IMR-90 (cell line): Measurements from ENCODE around the gene SMARCA2. TPM values are rescaled to one million over a fixed set of nuclear protein-coding genes. Genes with fewer than 3 reads are reported as not detected.

Experiments
- ATAC-seq: fragments of 200-7000 bp; cut with Tn5 transposase; 2 replicates; pipeline ENCODE4 v1.9.1; 2020; ENCODE audit warnings: low read depth, mild to moderate bottlenecking, moderate library complexity
- BruUV-seq: library from RNA; stranded (reverse); fragments of 400-500 nt; replicated peaks from 2 replicates; lab custom pipeline; 2021; lab: Mats Ljungman, UMichigan
- CTCF ChIA-PET: fragments of 300-600 bp; formaldehyde crosslinking; extraction: SDS; loops from one replicate; lab custom pipeline; 2021; ENCODE audit warnings: antibody characterized with exemption; lab: Yijun Ruan, JAX
- POLR2A ChIA-PET: fragments of 300-600 bp; sonication (Branson Sonifier 250); formaldehyde crosslinking; loops from one replicate; lab custom pipeline; 2022; ENCODE audit warnings: antibody characterized with exemption; ENCODE audit not compliant: unreplicated experiment; lab: Charles Lee
- DNase-seq: peaks from one replicate; pipeline ENCODE4 v3.0.0; 2013
- H2AFZ ChIP-seq: replicated peaks from 2 replicates; pipeline ENCODE3; 2013; ENCODE audit warnings: low read length, mild to moderate bottlenecking; ENCODE audit not compliant: poor library complexity
- H2AK5ac ChIP-seq: 2 replicates; pipeline ENCODE4 v1.6.1; 2013; ENCODE audit warnings: low read depth, low read length, inconsistent platforms
- H2AK9ac ChIP-seq: replicated peaks from 2 replicates; pipeline ENCODE3; 2013; ENCODE audit warnings: mild to moderate bottlenecking, low read depth, low read length, moderate library complexity; ENCODE audit not compliant: poor library complexity
- H2BK120ac ChIP-seq: 2 replicates; pipeline ENCODE4 v1.6.1; 2013; ENCODE audit warnings: low read depth, low read length, inconsistent platforms
- H2BK15ac ChIP-seq: 3 replicates; pipeline ENCODE4 v1.6.1; 2013; ENCODE audit warnings: low read depth, low read length, inconsistent platforms
- H2BK20ac ChIP-seq: 2 replicates; pipeline ENCODE4 v1.6.1; 2013; ENCODE audit warnings: low read depth, mild to moderate bottlenecking, inconsistent platforms, low read length, moderate library complexity
- H2BK5ac ChIP-seq: 2 replicates; pipeline ENCODE4 v1.6.1; 2013; ENCODE audit warnings: mild to moderate bottlenecking, low read depth, low read length, inconsistent platforms; ENCODE audit not compliant: poor library complexity, severe bottlenecking
- H3K14ac ChIP-seq: replicated peaks from 2 replicates; pipeline ENCODE4 v1.6.1; 2013; ENCODE audit warnings: low read depth, low read length, inconsistent platforms
- H3K18ac ChIP-seq: 2 replicates; pipeline ENCODE4 v1.6.1; 2013; ENCODE audit warnings: low read depth, low read length, control low read depth
- H3K23ac ChIP-seq: 2 replicates; pipeline ENCODE4 v1.6.1; 2013; ENCODE audit warnings: low read depth, low read length, inconsistent platforms
- H3K27ac ChIP-seq: 2 replicates; pipeline ENCODE4 v1.5.1; 2013; ENCODE audit warnings: mild to moderate bottlenecking, control low read depth, low read length; ENCODE audit not compliant: insufficient read depth
- H3K27me3 ChIP-seq: 2 replicates; pipeline ENCODE4 v1.6.1; 2013; ENCODE audit warnings: low read length; ENCODE audit not compliant: control insufficient read depth, insufficient read depth
- H3K36me3 ChIP-seq: 2 replicates; pipeline ENCODE4 v1.6.1; 2013; ENCODE audit warnings: low read length, mixed read lengths; ENCODE audit not compliant: control insufficient read depth, insufficient read depth
- H3K4ac ChIP-seq: 2 replicates; pipeline ENCODE4 v1.6.1; 2013; ENCODE audit warnings: low read depth, low read length, inconsistent platforms
- H3K4me1 ChIP-seq: 2 replicates; pipeline ENCODE4 v1.6.1; 2013; ENCODE audit warnings: low read length, mixed read lengths; ENCODE audit not compliant: control insufficient read depth, insufficient read depth
- H3K4me2 ChIP-seq: 2 replicates; pipeline ENCODE4 v1.6.1; 2013; ENCODE audit warnings: low read depth, mild to moderate bottlenecking, control low read depth, low read length, moderate library complexity
- H3K4me3 ChIP-seq: 2 replicates; pipeline ENCODE4 v1.5.1; 2013; ENCODE audit warnings: low read depth, mild to moderate bottlenecking, control low read depth, low read length, moderate library complexity; ENCODE audit not compliant: insufficient read depth
- H3K56ac ChIP-seq: 2 replicates; pipeline ENCODE4 v1.6.1; 2013; ENCODE audit warnings: low read length, inconsistent platforms; ENCODE audit not compliant: insufficient read depth; ENCODE audit errors: extremely low read depth
- H3K79me1 ChIP-seq, 2 experiments: 2 replicates each; pipeline ENCODE4 v1.6.1; 2013; ENCODE audit warnings: low read length in 2 of 2, inconsistent platforms in 1 of 2, low read depth in 1 of 2
- H3K9ac ChIP-seq: 2 replicates; pipeline ENCODE4 v1.6.1; 2013; ENCODE audit warnings: low read depth, low read length, control low read depth
- H3K9me1 ChIP-seq: 2 replicates; pipeline ENCODE4 v1.6.1; 2013; ENCODE audit warnings: low read length, inconsistent platforms; ENCODE audit not compliant: insufficient read depth
- H3K9me3 ChIP-seq: 2 replicates; pipeline ENCODE4 v1.6.1; 2013; ENCODE audit warnings: low read length; ENCODE audit not compliant: control insufficient read depth, insufficient read depth
- H4K20me1 ChIP-seq: 2 replicates; pipeline ENCODE4 v1.6.1; 2013; ENCODE audit warnings: low read length, inconsistent platforms; ENCODE audit not compliant: insufficient read depth
- H4K5ac ChIP-seq: 2 replicates; pipeline ENCODE4 v1.6.1; 2013; ENCODE audit warnings: mild to moderate bottlenecking, low read depth, low read length, control low read depth
- H4K8ac ChIP-seq, 2 experiments: 2 replicates each; pipeline ENCODE4 v1.6.1; 2013; ENCODE audit warnings: low read depth in 2 of 2, low read length in 2 of 2, control low read depth in 1 of 2, inconsistent platforms in 1 of 2
- H4K91ac ChIP-seq: 2 replicates; pipeline ENCODE4 v1.6.1; 2013; ENCODE audit warnings: low read depth, low read length, inconsistent platforms; ENCODE audit not compliant: insufficient read depth
- BHLHE40 ChIP-seq: fragments of 150-350 bp; IDR thresholded peaks from 2 replicates; pipeline ENCODE4 v1.6.1; 2016; ENCODE audit warnings: mild to moderate bottlenecking, low read depth, low read length
- CHD1 ChIP-seq: IDR thresholded peaks from 2 replicates; pipeline ENCODE4 v1.6.1; 2012; ENCODE audit warnings: low read depth, low read length, improper control_type of control experiment
- CTCF ChIP-seq: conservative IDR thresholded peaks from 2 replicates; pipeline ENCODE4 v1.5.1; 2012; ENCODE audit warnings: mild to moderate bottlenecking, low read depth, low read length, improper control_type of control experiment
- ELK1 ChIP-seq: fragments of 150-350 bp; IDR thresholded peaks from 2 replicates; pipeline ENCODE4 v1.6.1; 2016; ENCODE audit warnings: low read depth, mild to moderate bottlenecking, low read length, moderate library complexity, borderline replicate concordance
- FOS ChIP-seq: fragments of 150-350 bp; IDR thresholded peaks from 2 replicates; pipeline ENCODE4 v1.6.1; 2016; ENCODE audit warnings: low read depth, low read length
- MAFK ChIP-seq: IDR thresholded peaks from 2 replicates; pipeline ENCODE4 v1.6.1; 2012; ENCODE audit warnings: low read depth, low read length, improper control_type of control experiment
- MAZ ChIP-seq: IDR thresholded peaks from 2 replicates; pipeline ENCODE4 v1.6.1; 2012; ENCODE audit warnings: low read depth, mild to moderate bottlenecking, low read length, improper control_type of control experiment, moderate library complexity, borderline replicate concordance
- MXI1 ChIP-seq: IDR thresholded peaks from 2 replicates; pipeline ENCODE4 v1.6.1; 2012; ENCODE audit warnings: low read depth, mild to moderate bottlenecking, low read length, moderate library complexity, borderline replicate concordance
- NFE2L2 ChIP-seq: fragments of 150-350 bp; IDR thresholded peaks from 2 replicates; pipeline ENCODE4 v1.6.1; 2016; ENCODE audit warnings: low read depth, mild to moderate bottlenecking, low read length
- POLR2A ChIP-seq: IDR thresholded peaks from 2 replicates; pipeline ENCODE4 v1.6.1; 2012; ENCODE audit warnings: mild to moderate bottlenecking, low read depth, low read length
- RAD21 ChIP-seq: IDR thresholded peaks from 2 replicates; pipeline ENCODE4 v1.6.1; 2012; ENCODE audit warnings: low read length, improper control_type of control experiment
- RCOR1 ChIP-seq: IDR thresholded peaks from 2 replicates; pipeline ENCODE4 v1.6.1; 2012; ENCODE audit warnings: mild to moderate bottlenecking, low read length, improper control_type of control experiment; ENCODE audit not compliant: insufficient replicate concordance
- RFX5 ChIP-seq: IDR thresholded peaks from 2 replicates; pipeline ENCODE4 v1.8.0; 2012; ENCODE audit warnings: low read depth, mild to moderate bottlenecking, low read length, moderate library complexity
- SMC3 ChIP-seq: fragments of 150-350 bp; IDR thresholded peaks from 2 replicates; pipeline ENCODE4 v1.6.1; 2016; ENCODE audit warnings: low read depth, mild to moderate bottlenecking, antibody characterized with exemption, low read length, moderate library complexity
- WGBS, 2 experiments: methylation state at CpG; one replicate each; pipeline versions ENCODE4 v1.1.5 to v1.1.7; 2013; ENCODE audit warnings: missing lambda C conversion rate in 2 of 2; ENCODE audit not compliant: insufficient read length in 1 of 2; ENCODE audit errors: extremely low coverage in 2 of 2; 5-methylcytosine and 5-hydroxymethylcytosine counted together
- dilution Hi-C: fragments of 300-500 bp; cut with HindIII; formaldehyde crosslinking; loops from one replicate; pipeline ENCODE4 v1.14.3; 2018; ENCODE audit warnings: low sequenced_read_pairs; ENCODE audit not compliant: unreplicated experiment
- in situ Hi-C: fragments of 300-500 bp; cut with MboI; formaldehyde crosslinking; loops from 3 replicates; pipeline ENCODE4 v1.14.3; 2019; ENCODE audit warnings: low sequenced_read_pairs, inconsistent platforms, mixed read lengths
- intact Hi-C: fragments of 100-400 bp; cut with micrococcal nuclease; formaldehyde crosslinking; loops from 2 replicates; pipeline ENCODE4 v1.10.0; 2022
- polyA plus RNA-seq, 3 experiments: library from polyadenylated mRNA; depleted of rRNA; stranded (reverse); fragments of >200 nt; gene quantifications; 2 replicates each; pipeline ENCODE4 v1.2.3, GENCODE V29; 2012; ENCODE audit warnings: low replicate concordance in 1 of 3
- total RNA-seq: library from RNA; depleted of rRNA; stranded (reverse); fragments of >200 nt; gene quantifications from 2 replicates; pipeline ENCODE4 v1.2.3, GENCODE V29; 2012
- TF ChIP-seq, protein P1 (sequence below): fragments of 150-350 bp; IDR thresholded peaks from 2 replicates; pipeline ENCODE4 v1.6.1; 2017; ENCODE audit warnings: mild to moderate bottlenecking, antibody characterized with exemption, low read length, low read depth

SMARCA2 gene
- total and polyA plus RNA-seq, 2 of the 4 experiments (the other 2 are of a cell fraction) = 25.3 to 26.7 TPM

GRCh38 chr9:2234371-2234893 is 219.3 kb downstream of the SMARCA2 start:
- Histone ChIP-seq H3K4me2 (no peak overlapping the region), H3K4ac (no peak overlapping the region), H2BK120ac (no peak overlapping the region), H2AK5ac (no peak overlapping the region), H4K8ac (no peak overlapping the region), H2BK15ac (no peak overlapping the region), H2AK9ac (no peak overlapping the region), H2BK5ac (no peak overlapping the region), H3K27me3 (no peaks in the 10 kb centered on the region), H3K4me1 (peaks cover 2% of the 10 kb centered on the region; the same call in 1 of the 2 replicates), H3K9ac (no peak overlapping the region), H3K14ac (no peak overlapping the region), H3K56ac (no peak overlapping the region), H3K79me1 (no peaks in the 10 kb centered on the region), H3K9me1 (no peaks in the 10 kb centered on the region), H3K18ac (no peak overlapping the region), H4K20me1 (no peaks in the 10 kb centered on the region), H3K23ac (no peak overlapping the region), H3K9me3 (no peaks in the 10 kb centered on the region), H2BK20ac (no peak overlapping the region), H4K91ac (no peak overlapping the region), H3K4me3 (no peak overlapping the region), H2AFZ (no peak overlapping the region), H3K36me3 (no peaks in the 10 kb centered on the region), H3K27ac (no peak overlapping the region), H4K5ac (no peak overlapping the region)
- 24% methylated on average over 3 of the region's 5 CpGs; no CpG with 5 or more reads in 1 of the 2 experiments for WGBS, 2 experiments
- TF ChIP-seq RAD21 = no peak
- TF ChIP-seq CTCF = no peak
- TF ChIP-seq MAZ = no peak
- TF ChIP-seq, protein P1, sequence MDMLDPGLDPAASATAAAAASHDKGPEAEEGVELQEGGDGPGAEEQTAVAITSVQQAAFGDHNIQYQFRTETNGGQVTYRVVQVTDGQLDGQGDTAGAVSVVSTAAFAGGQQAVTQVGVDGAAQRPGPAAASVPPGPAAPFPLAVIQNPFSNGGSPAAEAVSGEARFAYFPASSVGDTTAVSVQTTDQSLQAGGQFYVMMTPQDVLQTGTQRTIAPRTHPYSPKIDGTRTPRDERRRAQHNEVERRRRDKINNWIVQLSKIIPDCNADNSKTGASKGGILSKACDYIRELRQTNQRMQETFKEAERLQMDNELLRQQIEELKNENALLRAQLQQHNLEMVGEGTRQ = no peak
- no peak for TF ChIP-seq NFE2L2
- no peak for TF ChIP-seq MXI1
- TF ChIP-seq CHD1 = no peak
- TF ChIP-seq BHLHE40 = no peak
- no peak for TF ChIP-seq ELK1
- TF ChIP-seq FOS = no peak
- no peak for TF ChIP-seq RFX5
- TF ChIP-seq MAFK = no peak
- no peak for TF ChIP-seq RCOR1
- TF ChIP-seq SMC3 = no peak
- no peak for TF ChIP-seq POLR2A
- POLR2A ChIA-PET = no interaction called here
- no TSS peak for BruUV-seq
- dilution Hi-C loops (no loop called here), in situ Hi-C loops (loop anchor here (10.0 kb wide), 1 partner anchor 490 kb away; no protein-coding TSS in a partner anchor), intact Hi-C loops (no loop called here)
- peak; percentile 59 for ATAC-seq
- CTCF ChIA-PET = no interaction called here
- DNase-seq = peak; percentile 21
